ENCODE data around the gene TMEM238. TPM values are rescaled to one million over a fixed set of nuclear protein-coding genes. Genes with fewer than 3 reads are reported as not detected.
"Not testable (repeated sequence)": the region's sequence is repeated elsewhere in the genome, so short reads cannot be mapped to it uniquely, and the experiment has no call there.

Gene TMEM238
- 1.9 TPM for total RNA-seq

GRCh38 chr19:55384131-55384919 is at the start of gene TMEM238:
Gene TMEM238, minus strand, starts transcription at chr19:55384292. Its CDS starts 33 bp downstream, at chr19:55384259.
- H3K4me1 ChIP-seq (ENCODE audit: insufficient read depth, low read length), result peaks cover 49% of the 10 kb centered on the region
- H3K4me3 ChIP-seq (ENCODE audit: low read length), result peak within 1 kb of the TSS; percentile 97
- no peaks in the 10 kb centered on the region for H3K27me3 ChIP-seq (ENCODE audit: insufficient read depth, low read length)
- no peaks in the 10 kb centered on the region for H3K9me3 ChIP-seq (ENCODE audit: low read depth, low read length)

GRCh38 chr19:55433292-55433691 is 49.2 kb upstream of the TMEM238 start:
- Histone ChIP-seq H3K4me1 (ENCODE audit: insufficient read depth, low read length) (no peaks in the 10 kb centered on the region), H3K4me3 (ENCODE audit: low read length) (no peak overlapping the region), H3K27me3 (ENCODE audit: insufficient read depth, low read length) (peaks cover 38% of the 10 kb centered on the region), H3K9me3 (ENCODE audit: low read depth, low read length) (no peaks in the 10 kb centered on the region)

- peaks cover 35% of the 10 kb centered on the region for H3K27me3 ChIP-seq (ENCODE audit: insufficient read depth, low read length)
- H3K4me1 ChIP-seq (ENCODE audit: insufficient read depth, low read length), result no peaks in the 10 kb centered on the region
- no peaks in the 10 kb centered on the region for H3K9me3 ChIP-seq (ENCODE audit: low read depth, low read length)
- H3K4me3 ChIP-seq (ENCODE audit: low read length), result no peak overlapping the region
Measured at GRCh38 chr19:55432241-55432959, 48.3 kb upstream of the TMEM238 start.

- Histone ChIP-seq H3K9me3 (ENCODE audit: low read depth, low read length) (no peaks in the 10 kb centered on the region), H3K4me3 (ENCODE audit: low read length) (no peak overlapping the region), H3K4me1 (ENCODE audit: insufficient read depth, low read length) (no peaks in the 10 kb centered on the region), H3K27me3 (ENCODE audit: insufficient read depth, low read length) (peaks cover 30% of the 10 kb centered on the region)
Measured at GRCh38 chr19:55431183-55431582, 47.1 kb upstream of the TMEM238 start.

GRCh38 chr19:55426042-55426441 is 42.0 kb upstream of the TMEM238 start:
- peaks cover 11% of the 10 kb centered on the region for H3K4me1 ChIP-seq (ENCODE audit: insufficient read depth, low read length)
- H3K9me3 ChIP-seq (ENCODE audit: low read depth, low read length), result no peaks in the 10 kb centered on the region
- no peak overlapping the region for H3K4me3 ChIP-seq (ENCODE audit: low read length)
- peaks cover 2% of the 10 kb centered on the region for H3K27me3 ChIP-seq (ENCODE audit: insufficient read depth, low read length)

- H3K27me3 ChIP-seq (ENCODE audit: insufficient read depth, low read length), result no peaks in the 10 kb centered on the region
- H3K9me3 ChIP-seq (ENCODE audit: low read depth, low read length), result no peaks in the 10 kb centered on the region
- no peak overlapping the region for H3K4me3 ChIP-seq (ENCODE audit: low read length)
- peaks cover 12% of the 10 kb centered on the region for H3K4me1 ChIP-seq (ENCODE audit: insufficient read depth, low read length)
Measured at GRCh38 chr19:55424518-55424917, 40.4 kb upstream of the TMEM238 start.

GRCh38 chr19:55423225-55424005 is 39.3 kb upstream of the TMEM238 start:
- no peaks in the 10 kb centered on the region for H3K9me3 ChIP-seq (ENCODE audit: low read depth, low read length)
- no peaks in the 10 kb centered on the region for H3K27me3 ChIP-seq (ENCODE audit: insufficient read depth, low read length)
- peaks cover 12% of the 10 kb centered on the region for H3K4me1 ChIP-seq (ENCODE audit: insufficient read depth, low read length)
- H3K4me3 ChIP-seq (ENCODE audit: low read length), result no peak overlapping the region

GRCh38 chr19:55421281-55421680 is 37.2 kb upstream of the TMEM238 start:
- H3K27me3 ChIP-seq (ENCODE audit: insufficient read depth, low read length); H3K4me3 ChIP-seq (ENCODE audit: low read length); H3K9me3 ChIP-seq (ENCODE audit: low read depth, low read length): not testable (repeated sequence)
- H3K4me1 ChIP-seq (ENCODE audit: insufficient read depth, low read length), result peaks cover 17% of the 10 kb centered on the region

GRCh38 chr19:55419624-55420236 is 35.6 kb upstream of the TMEM238 start:
- Histone ChIP-seq H3K4me1 (ENCODE audit: insufficient read depth, low read length) (peaks cover 17% of the 10 kb centered on the region), H3K27me3 (ENCODE audit: insufficient read depth, low read length) (no peaks in the 10 kb centered on the region), H3K4me3 (ENCODE audit: low read length) (no peak overlapping the region), H3K9me3 (ENCODE audit: low read depth, low read length) (no peaks in the 10 kb centered on the region)

- H3K9me3 ChIP-seq (ENCODE audit: low read depth, low read length), result no peaks in the 10 kb centered on the region
- no peak overlapping the region for H3K4me3 ChIP-seq (ENCODE audit: low read length)
Measured at GRCh38 chr19:55419103-55419502, 35.0 kb upstream of the TMEM238 start.

GRCh38 chr19:55418185-55418584 is 34.1 kb upstream of the TMEM238 start:
- peaks cover 17% of the 10 kb centered on the region for H3K4me1 ChIP-seq (ENCODE audit: insufficient read depth, low read length)
- no peaks in the 10 kb centered on the region for H3K9me3 ChIP-seq (ENCODE audit: low read depth, low read length)
- no peak overlapping the region for H3K4me3 ChIP-seq (ENCODE audit: low read length)
- no peaks in the 10 kb centered on the region for H3K27me3 ChIP-seq (ENCODE audit: insufficient read depth, low read length)

More at GRCh38 chr19:55419103-55419502, 35.0 kb upstream of the TMEM238 start:
- Histone ChIP-seq H3K4me1 (ENCODE audit: insufficient read depth, low read length) (peaks cover 17% of the 10 kb centered on the region), H3K27me3 (ENCODE audit: insufficient read depth, low read length) (no peaks in the 10 kb centered on the region)

- H3K4me3 ChIP-seq (ENCODE audit: low read length), result no peak overlapping the region
- no peaks in the 10 kb centered on the region for H3K9me3 ChIP-seq (ENCODE audit: low read depth, low read length)
- no peaks in the 10 kb centered on the region for H3K27me3 ChIP-seq (ENCODE audit: insufficient read depth, low read length)
- H3K4me1 ChIP-seq (ENCODE audit: insufficient read depth, low read length), result peaks cover 25% of the 10 kb centered on the region
Measured at GRCh38 chr19:55410168-55410567, 26.1 kb upstream of the TMEM238 start.

- H3K9me3 ChIP-seq (ENCODE audit: low read depth, low read length); H3K4me3 ChIP-seq (ENCODE audit: low read length); H3K27me3 ChIP-seq (ENCODE audit: insufficient read depth, low read length): not testable (repeated sequence)
- peaks cover 25% of the 10 kb centered on the region for H3K4me1 ChIP-seq (ENCODE audit: insufficient read depth, low read length)
Measured at GRCh38 chr19:55409179-55409578, 25.1 kb upstream of the TMEM238 start.

GRCh38 chr19:55408533-55408872 is 24.4 kb upstream of the TMEM238 start:
- Histone ChIP-seq H3K27me3 (ENCODE audit: insufficient read depth, low read length) (no peaks in the 10 kb centered on the region), H3K4me3 (ENCODE audit: low read length) (peak overlapping the region; percentile 79), H3K4me1 (ENCODE audit: insufficient read depth, low read length) (peaks cover 25% of the 10 kb centered on the region), H3K9me3 (ENCODE audit: low read depth, low read length) (no peaks in the 10 kb centered on the region)

Data from mononuclear cell (primary cell).